ENCODE data around the gene PRKCA. TPM values are rescaled to one million over a fixed set of nuclear protein-coding genes. Genes with fewer than 3 reads are reported as not detected.

Gene PRKCA
- polyA plus RNA-seq, 2 of the 4 experiments (the other 2 are of a cell fraction), result 28.8 to 65.0 TPM

- peaks cover 47% of the 10 kb centered on the region for H3K4me1 ChIP-seq
- WGBS (ENCODE audit: missing lambda C conversion rate), result 36% methylated on average over 2 of the region's 2 CpGs
- CTCF ChIA-PET, result interaction anchor here (1.2 to 1.8 kb wide), 4 partner anchors 9 to 702 kb away, joined by 3 to 5 read pairs (median 3); no protein-coding TSS in a partner anchor
Measured at GRCh38 chr17:66689221-66689620, 386.8 kb downstream of the PRKCA start.

GRCh38 chr17:66690166-66690565, 387.8 kb downstream of the PRKCA start:
- ChIA-PET CTCF (interaction anchor here (1.5 kb wide), 1 partner anchor 25 kb away, joined by 3 read pairs; no protein-coding TSS in a partner anchor), POLR2A (no interaction called here)
- no peak for FAIRE-seq

More at GRCh38 chr17:66689221-66689620, 386.8 kb downstream of the PRKCA start:
- DNase-seq (ENCODE audit: low read depth in 1 of 2, low spot score in 1 of 2), result no peak
- no peak for FAIRE-seq
- H3K27ac ChIP-seq, result peak overlapping the region in 1 of 2 experiments; percentile 19; a peak in 3 of 6 replicates
- H3K4me2 ChIP-seq, result no peak overlapping the region
- no peak overlapping the region for H3K4me3 ChIP-seq
- ATAC-seq, result no peak
- H3K9me3 ChIP-seq, result no peaks in the 10 kb centered on the region
- POLR2A ChIA-PET, result no interaction called here
- TF ChIP-seq RCOR1 (IDR thresholded peaks at IDR 0.05; ENCODE audit: low read depth, low read length) (no peak), RFX5 (IDR thresholded peaks at IDR 0.05) (no peak), MYC (IDR thresholded peaks at IDR 0.05; ENCODE audit: borderline replicate concordance, low read length) (no peak), ELK1 (IDR thresholded peaks at IDR 0.05; ENCODE audit: low read depth, low read length) (no peak), HOXA7 (CRISPR knock-in tag; IDR thresholded peaks at IDR 0.05) (no peak), CBX2 (IDR thresholded peaks at IDR 0.05; ENCODE audit: borderline replicate concordance, low read depth) (no peak), USF2 (IDR thresholded peaks at IDR 0.05) (no peak), CBX8 (IDR thresholded peaks at IDR 0.05) (no peak), HMGXB4 (CRISPR knock-in tag; IDR thresholded peaks at IDR 0.05; ENCODE audit: borderline replicate concordance) (no peak)

More at GRCh38 chr17:66690166-66690565, 387.8 kb downstream of the PRKCA start:
- WGBS (ENCODE audit: missing lambda C conversion rate), result 84% methylated on average over 7 of the region's 7 CpGs
- DNase-seq (ENCODE audit: low read depth in 1 of 2, low spot score in 1 of 2) (no peak), ATAC-seq (no peak)
- H3K4me2 ChIP-seq, result no peak overlapping the region
- peak overlapping the region; percentile 9 to 29; a peak in 2 of 6 replicates for H3K27ac ChIP-seq
- no peaks in the 10 kb centered on the region for H3K9me3 ChIP-seq
- TF ChIP-seq KDM1A (IDR thresholded peaks at IDR 0.05; ENCODE audit: low read depth) (no peak), RNF2 (IDR thresholded peaks at IDR 0.05; ENCODE audit: borderline replicate concordance, low read depth) (no peak), JUNB (IDR thresholded peaks at IDR 0.05) (no peak), NPAS2 (CRISPR knock-in tag; IDR thresholded peaks at IDR 0.05; ENCODE audit: borderline replicate concordance) (no peak), PHF8 (IDR thresholded peaks at IDR 0.05; ENCODE audit: borderline replicate concordance, low read depth) (no peak), HES2 (IDR thresholded peaks at IDR 0.05) (no peak), NFE2L2 (conservative IDR thresholded peaks at IDR 0.05; ENCODE audit: low read length) (no peak), RAD21 (conservative IDR thresholded peaks at IDR 0.05 in 1 of 2, IDR thresholded peaks at IDR 0.05 in 1 of 2) (no peak), GATA3 (IDR thresholded peaks at IDR 0.05; ENCODE audit: borderline replicate concordance) (no peak), JUN (IDR thresholded peaks at IDR 0.05) (no peak), KDM5A (IDR thresholded peaks at IDR 0.05) (no peak), RFX5 (IDR thresholded peaks at IDR 0.05) (no peak), ZNF302 (CRISPR knock-in tag; IDR thresholded peaks at IDR 0.05) (no peak), EP300 (IDR thresholded peaks at IDR 0.05) (no peak), E2F6 (IDR thresholded peaks at IDR 0.05; ENCODE audit: borderline replicate concordance, low read depth) (no peak), EHMT2 (IDR thresholded peaks at IDR 0.05; ENCODE audit: low read depth) (no peak), RCOR1 (IDR thresholded peaks at IDR 0.05; ENCODE audit: low read depth, low read length) (no peak), HEYL (CRISPR knock-in tag; IDR thresholded peaks at IDR 0.05) (no peak)
- H3K4me1 ChIP-seq, result peaks cover 39% of the 10 kb centered on the region
- H3K4me3 ChIP-seq, result no peak overlapping the region
